Suprapubic skin (tissue), 4 donors: ENCODE results near the gene FAM120AOS. TPM values are rescaled to one million over a fixed set of nuclear protein-coding genes. Genes with fewer than 3 reads are reported as not detected.

Experiments used
- DNase-seq, 2 donors: peaks; one replicate each; pipeline ENCODE4 v3.0.0-alpha.2; 2019; ENCODE audit warnings: low spot score in 2 of 2
- H3K27ac ChIP-seq: fragments of 200-600 bp; sonication (generic); one replicate; pipeline ENCODE4 v1.5.1; 2019
- H3K27me3 ChIP-seq: fragments of 200-600 bp; sonication (generic); one replicate; pipeline ENCODE4 v1.5.1; 2019
- H3K36me3 ChIP-seq: fragments of 200-600 bp; sonication (generic); one replicate; pipeline ENCODE4 v1.5.1; 2019
- H3K4me1 ChIP-seq: fragments of 200-600 bp; sonication (generic); one replicate; pipeline ENCODE4 v1.5.1; 2019
- H3K4me3 ChIP-seq: fragments of 200-600 bp; sonication (generic); one replicate; pipeline ENCODE4 v1.5.1; 2019; ENCODE audit warnings: mild to moderate bottlenecking
- H3K9me3 ChIP-seq: fragments of 200-600 bp; sonication (generic); one replicate; pipeline ENCODE4 v1.5.1; 2019
- EP300 ChIP-seq: sonication (generic); formaldehyde crosslinking; IDR thresholded peaks from one replicate; pipeline ENCODE4 v1.6.1; 2017; ENCODE audit warnings: antibody characterized with exemption
- POLR2A ChIP-seq, 2 donors: fragments of 450-650 bp; IDR thresholded peaks; one replicate each; pipeline ENCODE4 v1.6.1; 2017; ENCODE audit warnings: antibody characterized with exemption in 2 of 2, mild to moderate bottlenecking in 2 of 2, moderate library complexity in 2 of 2
- POLR2AphosphoS5 ChIP-seq, 3 donors: sonication (generic); formaldehyde crosslinking; IDR thresholded peaks; one replicate each; pipeline ENCODE4 v1.6.1; 2017; ENCODE audit warnings: antibody characterized with exemption in 3 of 3
- WGBS: methylation state at CpG from one replicate; pipeline ENCODE4 v1.1.5; 2018; 5-methylcytosine and 5-hydroxymethylcytosine counted together
- total RNA-seq, 4 donors: library from RNA; depleted of rRNA; stranded (reverse); fragments of >200 nt; gene quantifications; one replicate each; pipeline ENCODE4 v1.1.0, GENCODE V29; 2016
- TF ChIP-seq, protein P1 (sequence below), 2 donors: fragments of 200-600 bp in 1 of 2; fragments of 450-650 bp in 1 of 2; sonication (generic) in 1 of 2; IDR thresholded peaks; one replicate each; pipeline ENCODE4 v1.5.1; 2016 to 2019; ENCODE audit warnings: antibody characterized with exemption in 2 of 2, mild to moderate bottlenecking in 1 of 2, moderate library complexity in 1 of 2

The FAM120AOS gene
- total RNA-seq, 4 donors from 2014 or later, result 33.0 to 66.9 (median 34.2) TPM

DNA sequence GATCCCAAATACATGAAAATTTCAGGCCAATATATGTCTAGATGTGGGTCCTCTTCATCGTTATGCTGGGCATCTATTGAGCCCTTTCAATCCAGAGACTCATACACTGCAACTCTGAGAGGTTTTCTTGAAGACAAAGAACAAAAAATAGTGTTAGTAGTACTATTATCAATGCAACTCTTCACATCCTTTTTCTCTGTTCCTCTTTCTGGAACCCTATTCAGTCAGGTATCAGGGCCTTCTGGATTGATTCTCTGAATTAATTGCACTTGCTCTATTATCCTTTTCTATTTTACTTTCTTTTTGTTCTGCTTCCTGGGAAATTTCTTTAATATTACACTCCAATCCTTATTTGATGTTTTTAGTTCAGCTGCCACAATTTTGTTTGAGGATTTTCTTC lies 20.4 kb downstream of the FAM120AOS start:
- no peak overlapping the region for H3K27ac ChIP-seq
- H3K4me3 ChIP-seq, result no peak overlapping the region
- H3K36me3 ChIP-seq, result no peaks in the 10 kb centered on the region
- no peaks in the 10 kb centered on the region for H3K4me1 ChIP-seq
- no peak for DNase-seq
- H3K27me3 ChIP-seq, result no peaks in the 10 kb centered on the region
- 88% methylated on average over 1 of the region's 1 CpG for WGBS
- no peaks in the 10 kb centered on the region for H3K9me3 ChIP-seq
- TF ChIP-seq POLR2A (IDR thresholded peaks at IDR 0.05) (no peak), EP300 (no peak), POLR2AphosphoS5 (IDR thresholded peaks at IDR 0.05) (no peak)
- TF ChIP-seq, protein P1, sequence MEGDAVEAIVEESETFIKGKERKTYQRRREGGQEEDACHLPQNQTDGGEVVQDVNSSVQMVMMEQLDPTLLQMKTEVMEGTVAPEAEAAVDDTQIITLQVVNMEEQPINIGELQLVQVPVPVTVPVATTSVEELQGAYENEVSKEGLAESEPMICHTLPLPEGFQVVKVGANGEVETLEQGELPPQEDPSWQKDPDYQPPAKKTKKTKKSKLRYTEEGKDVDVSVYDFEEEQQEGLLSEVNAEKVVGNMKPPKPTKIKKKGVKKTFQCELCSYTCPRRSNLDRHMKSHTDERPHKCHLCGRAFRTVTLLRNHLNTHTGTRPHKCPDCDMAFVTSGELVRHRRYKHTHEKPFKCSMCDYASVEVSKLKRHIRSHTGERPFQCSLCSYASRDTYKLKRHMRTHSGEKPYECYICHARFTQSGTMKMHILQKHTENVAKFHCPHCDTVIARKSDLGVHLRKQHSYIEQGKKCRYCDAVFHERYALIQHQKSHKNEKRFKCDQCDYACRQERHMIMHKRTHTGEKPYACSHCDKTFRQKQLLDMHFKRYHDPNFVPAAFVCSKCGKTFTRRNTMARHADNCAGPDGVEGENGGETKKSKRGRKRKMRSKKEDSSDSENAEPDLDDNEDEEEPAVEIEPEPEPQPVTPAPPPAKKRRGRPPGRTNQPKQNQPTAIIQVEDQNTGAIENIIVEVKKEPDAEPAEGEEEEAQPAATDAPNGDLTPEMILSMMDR (IDR thresholded peaks at IDR 0.05), result no peak

DNA sequence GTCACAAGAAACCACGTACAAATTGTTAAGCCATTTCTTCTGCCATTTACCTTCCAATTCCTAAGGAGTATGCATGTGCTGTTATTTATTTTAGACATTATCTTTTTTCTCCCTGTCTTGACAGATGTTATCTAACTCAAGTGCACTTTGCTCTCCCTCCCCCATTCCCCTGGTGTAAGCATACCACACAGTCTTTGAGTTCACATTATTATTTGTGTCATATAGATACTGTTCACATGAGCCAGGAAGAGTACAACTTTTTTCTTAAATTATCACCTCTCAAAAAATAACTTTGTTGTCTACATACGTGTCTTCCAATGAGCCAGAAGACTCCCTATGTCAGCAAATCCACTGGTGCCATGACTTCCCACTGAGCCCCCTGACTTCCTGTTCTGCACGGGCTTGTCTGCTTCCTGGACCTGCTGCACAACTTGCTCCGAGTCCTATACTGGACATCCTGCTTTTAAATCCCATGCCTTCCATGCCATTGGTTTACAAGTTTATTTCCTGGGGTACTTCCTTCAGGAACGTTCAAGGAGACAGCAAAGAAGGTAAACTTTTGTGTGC lies 21.8 kb downstream of the FAM120AOS start:
- 38% methylated on average over 5 of the region's 5 CpGs for WGBS
- H3K27ac ChIP-seq, result no peak overlapping the region
- no peak for DNase-seq
- H3K36me3 ChIP-seq, result no peaks in the 10 kb centered on the region
- H3K27me3 ChIP-seq, result no peaks in the 10 kb centered on the region
- H3K4me1 ChIP-seq, result no peaks in the 10 kb centered on the region
- TF ChIP-seq, protein P1 (IDR thresholded peaks at IDR 0.05), result no peak
- TF ChIP-seq POLR2AphosphoS5 (IDR thresholded peaks at IDR 0.05), result no peak
- no peak for TF ChIP-seq EP300
- H3K9me3 ChIP-seq, result no peaks in the 10 kb centered on the region
- H3K4me3 ChIP-seq, result no peak overlapping the region

DNA sequence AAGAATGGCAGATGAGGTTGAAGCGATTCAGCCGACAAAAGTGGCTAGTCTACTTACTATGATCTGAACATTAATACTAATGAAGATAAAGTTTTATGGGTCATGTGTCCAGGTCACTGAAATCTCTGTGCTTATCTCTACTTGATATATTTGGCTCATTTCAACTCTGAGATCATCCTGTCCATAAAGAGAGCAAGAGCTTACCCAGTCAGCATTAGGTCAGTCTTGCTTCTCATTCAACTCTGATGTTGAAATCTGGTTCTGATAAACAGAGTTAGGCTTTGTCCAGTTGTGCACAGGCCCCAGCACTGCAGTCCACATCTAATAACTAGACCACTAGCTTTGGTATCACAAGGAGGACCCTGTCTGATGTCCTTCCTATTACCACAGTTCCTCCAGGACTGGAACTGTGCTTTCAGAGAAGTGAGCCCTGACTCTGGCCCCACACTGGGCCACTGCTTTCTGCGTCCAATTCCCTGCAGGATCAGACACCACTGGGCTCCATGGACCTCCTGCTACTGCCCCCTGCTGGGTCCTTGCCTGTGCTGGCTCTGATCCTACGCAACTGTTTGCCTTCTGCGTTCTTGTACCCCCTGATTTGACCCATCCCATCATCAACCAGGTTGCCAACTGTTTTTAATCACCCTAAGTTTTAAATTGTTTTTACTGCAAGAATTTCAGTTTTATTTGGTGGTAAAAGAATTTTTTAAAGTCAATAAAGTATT lies 25.6 kb downstream of the FAM120AOS start:
- no peaks in the 10 kb centered on the region for H3K27me3 ChIP-seq
- no peak overlapping the region for H3K27ac ChIP-seq
- no peak overlapping the region for H3K4me3 ChIP-seq
- TF ChIP-seq EP300, result no peak
- H3K9me3 ChIP-seq, result no peaks in the 10 kb centered on the region
- no peaks in the 10 kb centered on the region for H3K36me3 ChIP-seq
- DNase-seq, result no peak
- 87% methylated on average over 5 of the region's 5 CpGs for WGBS
- no peaks in the 10 kb centered on the region for H3K4me1 ChIP-seq

DNA sequence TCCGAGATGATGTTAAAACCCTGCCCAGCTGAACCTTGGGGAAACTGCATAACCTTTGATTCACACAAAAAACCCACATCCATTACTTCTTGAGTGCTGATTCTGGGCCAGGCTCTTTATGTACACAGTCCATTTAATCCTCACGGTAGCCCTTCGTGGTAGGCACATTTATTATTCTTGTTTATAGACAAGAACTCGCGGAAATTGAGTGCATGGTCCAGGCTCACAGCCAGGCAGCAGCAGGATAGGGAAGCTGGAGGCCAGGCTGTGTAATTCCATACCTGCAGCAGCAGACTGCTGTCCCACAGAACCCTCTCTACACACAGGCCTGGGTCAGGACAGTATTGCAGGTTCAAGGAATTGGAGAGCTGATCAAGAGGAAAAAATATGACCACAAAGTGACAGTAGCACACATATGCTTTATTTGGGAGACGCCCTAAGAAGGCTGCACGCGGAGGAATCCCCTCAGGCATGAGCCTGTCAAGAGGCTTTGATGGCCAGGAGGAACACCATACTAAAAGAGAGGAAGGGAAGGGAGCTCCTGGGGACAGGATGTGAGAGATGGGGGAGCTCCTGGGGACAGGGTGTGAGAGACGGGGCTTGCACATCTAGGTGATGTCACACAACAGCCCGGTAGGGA lies 30.3 kb downstream of the FAM120AOS start:
- Histone ChIP-seq H3K9me3 (peaks cover 3% of the 10 kb centered on the region), H3K27me3 (no peaks in the 10 kb centered on the region), H3K36me3 (no peaks in the 10 kb centered on the region), H3K4me1 (no peaks in the 10 kb centered on the region), H3K27ac (no peak overlapping the region), H3K4me3 (no peak overlapping the region)
- no peak for DNase-seq
- 62% methylated on average over 10 of the region's 10 CpGs for WGBS
- TF ChIP-seq POLR2A (IDR thresholded peaks at IDR 0.05), result no peak
- TF ChIP-seq, protein P1 (IDR thresholded peaks at IDR 0.05), result no peak
- TF ChIP-seq POLR2AphosphoS5 (IDR thresholded peaks at IDR 0.05), result no peak
- TF ChIP-seq EP300, result no peak

DNA sequence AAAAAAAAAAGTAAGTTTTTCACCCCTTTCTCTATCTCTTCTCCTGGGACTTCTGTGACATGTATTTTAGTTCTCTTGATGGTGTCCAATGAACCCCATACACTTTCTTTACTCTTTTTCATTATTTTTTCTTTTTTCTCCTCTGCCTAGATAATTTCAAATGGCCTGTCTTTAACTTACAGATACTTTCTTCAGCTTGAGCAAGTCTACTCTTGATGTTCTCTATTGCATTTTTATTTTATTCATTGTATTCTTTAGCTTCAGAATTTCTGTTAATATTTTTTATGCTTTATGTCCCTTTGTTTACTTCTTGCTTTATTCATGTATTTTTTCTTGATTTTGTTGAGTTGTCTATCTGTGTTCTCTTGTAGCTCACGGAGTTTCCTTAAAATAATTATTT lies 34.4 kb downstream of the FAM120AOS start:
- 81% methylated on average over 1 of the region's 1 CpG for WGBS
- H3K27me3 ChIP-seq, result no peaks in the 10 kb centered on the region
- peaks cover 3% of the 10 kb centered on the region for H3K9me3 ChIP-seq
- H3K27ac ChIP-seq, result no peak overlapping the region
- H3K4me1 ChIP-seq, result no peaks in the 10 kb centered on the region
- H3K4me3 ChIP-seq, result no peak overlapping the region
- DNase-seq, result no peak
- no peak for TF ChIP-seq EP300
- no peak for TF ChIP-seq POLR2AphosphoS5 (IDR thresholded peaks at IDR 0.05)
- TF ChIP-seq, protein P1 (IDR thresholded peaks at IDR 0.05), result no peak
- no peak for TF ChIP-seq POLR2A (IDR thresholded peaks at IDR 0.05)
- H3K36me3 ChIP-seq, result no peaks in the 10 kb centered on the region
